Calu3 (cell line): ENCODE results near the gene HTR7. TPM values are rescaled to one million over a fixed set of nuclear protein-coding genes. Genes with fewer than 3 reads are reported as not detected.

ENCODE experiments used
- BruUV-seq: library from RNA; stranded (reverse); fragments of 400-500 nt; replicated peaks from 2 replicates; lab custom pipeline; 2021; lab: Mats Ljungman, UMichigan
- CTCF ChIA-PET: fragments of 300-600 bp; sonication (Branson Sonifier 250); formaldehyde crosslinking; loops from one replicate; lab custom pipeline; 2022; ENCODE audit warnings: antibody characterized with exemption; lab: Charles Lee
- DNase-seq: peaks from one replicate; pipeline ENCODE4 v3.0.0; 2022
- H3K27ac Mint-ChIP-seq: one replicate; pipeline ENCODE4 v1.8.0; 2022; ENCODE audit warnings: mixed read lengths; ENCODE audit not compliant: unreplicated experiment
- H3K27me3 Mint-ChIP-seq: one replicate; pipeline ENCODE4 v1.8.0; 2022; ENCODE audit warnings: mixed read lengths; ENCODE audit not compliant: unreplicated experiment
- H3K36me3 Mint-ChIP-seq: one replicate; pipeline ENCODE4 v1.8.0; 2022; ENCODE audit warnings: mild to moderate bottlenecking, moderate library complexity, mixed read lengths; ENCODE audit not compliant: insufficient read depth, unreplicated experiment
- H3K4me1 Mint-ChIP-seq: one replicate; pipeline ENCODE4 v1.8.0; 2022; ENCODE audit warnings: mild to moderate bottlenecking, low read depth, mixed read lengths; ENCODE audit not compliant: unreplicated experiment
- H3K4me3 Mint-ChIP-seq: one replicate; pipeline ENCODE4 v1.8.0; 2022; ENCODE audit warnings: mild to moderate bottlenecking, low read depth, moderate library complexity, mixed read lengths; ENCODE audit not compliant: unreplicated experiment
- H3K9me3 Mint-ChIP-seq: one replicate; pipeline ENCODE4 v1.8.0; 2022; ENCODE audit warnings: low read depth, mixed read lengths; ENCODE audit not compliant: unreplicated experiment
- CTCF ChIP-seq: fragments of 200-600 bp; IDR thresholded peaks from one replicate; pipeline ENCODE4 v1.8.0; 2022; ENCODE audit warnings: antibody characterized with exemption; ENCODE audit not compliant: unreplicated experiment
- intact Hi-C: fragments of 100-400 bp; cut with micrococcal nuclease; formaldehyde crosslinking; loops from one replicate; pipeline ENCODE4 v1.10.0; 2022; ENCODE audit not compliant: unreplicated experiment
- total RNA-seq: library from RNA; stranded (reverse); gene quantifications from 2 replicates; pipeline ENCODE4 v1.2.3, GENCODE V29; 2022

The HTR7 gene
- total RNA-seq, 1 experiment from 2014 or later: 0.12 TPM

GRCh38 chr10:90859321-90859751, 1.5 kb upstream of the HTR7 start:
- CTCF ChIA-PET: interaction anchor here (0.5 kb wide), 1 partner anchor 265 kb away, joined by 3 read pairs; no protein-coding TSS in a partner anchor
- Mint-ChIP-seq H3K27me3 (peaks cover 23% of the 10 kb centered on the region), H3K9me3 (no peaks in the 10 kb centered on the region), H3K27ac (no peak overlapping the region), H3K4me1 (no peaks in the 10 kb centered on the region), H3K36me3 (peaks cover 5% of the 10 kb centered on the region), H3K4me3 (no peak overlapping the region)
- BruUV-seq: no TSS peak
- DNase-seq: no peak
- intact Hi-C loops: no loop called here
- TF ChIP-seq CTCF: no peak

- H3K4me1 Mint-ChIP-seq: no peaks in the 10 kb centered on the region
- H3K4me3 Mint-ChIP-seq: peak overlapping the region; percentile 68
- no peak for TF ChIP-seq CTCF
- CTCF ChIA-PET: interaction anchor here (0.5 kb wide), 1 partner anchor 264 kb away, joined by 3 read pairs; no protein-coding TSS in a partner anchor
- peaks cover 23% of the 10 kb centered on the region for H3K27me3 Mint-ChIP-seq
- no peak for DNase-seq
- BruUV-seq: no TSS peak
- intact Hi-C loops: no loop called here
- H3K9me3 Mint-ChIP-seq: no peaks in the 10 kb centered on the region
- peaks cover 5% of the 10 kb centered on the region for H3K36me3 Mint-ChIP-seq
- no peak overlapping the region for H3K27ac Mint-ChIP-seq
Measured at GRCh38 chr10:90858461-90858968, 676 bp upstream of the HTR7 start.

GRCh38 chr10:90856964-90857634, 740 bp downstream of the HTR7 start:
- Mint-ChIP-seq H3K27me3 (peaks cover 18% of the 10 kb centered on the region), H3K4me1 (no peaks in the 10 kb centered on the region), H3K9me3 (no peaks in the 10 kb centered on the region), H3K4me3 (peak overlapping the region; percentile 43), H3K36me3 (peaks cover 5% of the 10 kb centered on the region), H3K27ac (no peak overlapping the region)
- TF ChIP-seq CTCF: no peak
- CTCF ChIA-PET: no interaction called here
- intact Hi-C loops: no loop called here
- no peak for DNase-seq
- no TSS peak for BruUV-seq

- no peaks in the 10 kb centered on the region for H3K9me3 Mint-ChIP-seq
- intact Hi-C loops: no loop called here
- H3K4me1 Mint-ChIP-seq: no peaks in the 10 kb centered on the region
- no peak for TF ChIP-seq CTCF
- DNase-seq: no peak
- no TSS peak for BruUV-seq
- H3K4me3 Mint-ChIP-seq: no peak overlapping the region
- no peak overlapping the region for H3K27ac Mint-ChIP-seq
- peaks cover 18% of the 10 kb centered on the region for H3K27me3 Mint-ChIP-seq
- CTCF ChIA-PET: no interaction called here
- H3K36me3 Mint-ChIP-seq: peaks cover 5% of the 10 kb centered on the region
Measured at GRCh38 chr10:90856261-90856660, 1.6 kb downstream of the HTR7 start.
